GM13976 (cell line): ENCODE results near the gene MAP3K21.

Experiments
- DNase-seq: peaks from one replicate; pipeline ENCODE4 v3.0.0; 2012; ENCODE audit warnings: low spot score
- in situ Hi-C: fragments of 300-500 bp; cut with MboI; formaldehyde crosslinking; loops from one replicate; pipeline ENCODE4 v1.12.0; 2022; ENCODE audit warnings: low sequenced_read_pairs, mixed read lengths, inconsistent platforms; ENCODE audit not compliant: unreplicated experiment
- TF ChIP-seq, protein P1 (sequence below): IDR thresholded peaks from 2 replicates; pipeline ENCODE4 v1.5.1; 2012; ENCODE audit warnings: borderline replicate concordance, mild to moderate bottlenecking; ENCODE audit not compliant: insufficient read depth; ENCODE audit errors: extremely low read depth, missing control alignments, control extremely low read depth

The MAP3K21 gene

GRCh38 chr1:233379869-233380438, 52.4 kb downstream of the MAP3K21 start:
- in situ Hi-C loops, result no loop called here
- TF ChIP-seq, protein P1, sequence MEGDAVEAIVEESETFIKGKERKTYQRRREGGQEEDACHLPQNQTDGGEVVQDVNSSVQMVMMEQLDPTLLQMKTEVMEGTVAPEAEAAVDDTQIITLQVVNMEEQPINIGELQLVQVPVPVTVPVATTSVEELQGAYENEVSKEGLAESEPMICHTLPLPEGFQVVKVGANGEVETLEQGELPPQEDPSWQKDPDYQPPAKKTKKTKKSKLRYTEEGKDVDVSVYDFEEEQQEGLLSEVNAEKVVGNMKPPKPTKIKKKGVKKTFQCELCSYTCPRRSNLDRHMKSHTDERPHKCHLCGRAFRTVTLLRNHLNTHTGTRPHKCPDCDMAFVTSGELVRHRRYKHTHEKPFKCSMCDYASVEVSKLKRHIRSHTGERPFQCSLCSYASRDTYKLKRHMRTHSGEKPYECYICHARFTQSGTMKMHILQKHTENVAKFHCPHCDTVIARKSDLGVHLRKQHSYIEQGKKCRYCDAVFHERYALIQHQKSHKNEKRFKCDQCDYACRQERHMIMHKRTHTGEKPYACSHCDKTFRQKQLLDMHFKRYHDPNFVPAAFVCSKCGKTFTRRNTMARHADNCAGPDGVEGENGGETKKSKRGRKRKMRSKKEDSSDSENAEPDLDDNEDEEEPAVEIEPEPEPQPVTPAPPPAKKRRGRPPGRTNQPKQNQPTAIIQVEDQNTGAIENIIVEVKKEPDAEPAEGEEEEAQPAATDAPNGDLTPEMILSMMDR, result no peak
- DNase-seq, result peak; percentile 30

- no peak for DNase-seq
- TF ChIP-seq, protein P1, result no peak
- in situ Hi-C loops, result no loop called here
Observed at GRCh38 chr1:233381806-233382205, 54.3 kb downstream of the MAP3K21 start.

- no peak for DNase-seq
- in situ Hi-C loops, result no loop called here
- TF ChIP-seq, protein P1, result no peak
Observed at GRCh38 chr1:233383984-233384383, 56.5 kb downstream of the MAP3K21 start.

- no peak for DNase-seq
- TF ChIP-seq, protein P1, result no peak
- in situ Hi-C loops, result no loop called here
Observed at GRCh38 chr1:233386336-233386735, 58.8 kb downstream of the MAP3K21 start.

- in situ Hi-C loops, result no loop called here
- DNase-seq, result no peak
- TF ChIP-seq, protein P1, result no peak
Observed at GRCh38 chr1:233387585-233387984, 60.1 kb downstream of the MAP3K21 start.

- in situ Hi-C loops, result no loop called here
- TF ChIP-seq, protein P1, result no peak
- no peak for DNase-seq
Observed at GRCh38 chr1:233389169-233389568, 61.6 kb downstream of the MAP3K21 start.
